ENCODE data around the gene NGEF.

DNA sequence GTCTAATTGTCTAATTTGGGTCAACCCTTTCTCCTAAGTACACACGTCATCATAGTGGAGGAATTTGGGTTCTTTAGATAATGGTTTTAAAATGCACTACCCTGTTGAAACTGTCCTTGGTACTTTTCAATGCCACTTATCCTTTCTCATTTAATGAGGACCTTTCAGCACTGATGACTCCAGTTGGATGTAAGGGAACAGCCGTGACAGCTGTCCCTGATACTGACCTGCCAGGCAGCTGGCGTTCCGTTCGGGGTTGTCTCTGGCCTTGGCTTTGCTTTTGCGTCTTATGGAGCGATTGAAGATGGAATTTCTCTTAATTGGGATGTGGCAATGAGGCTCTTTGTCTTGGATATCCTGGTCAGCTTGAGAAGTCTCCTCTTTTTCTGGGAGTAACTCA lies 38.7 kb downstream of the NGEF start:
- TF ChIP-seq, protein P1, sequence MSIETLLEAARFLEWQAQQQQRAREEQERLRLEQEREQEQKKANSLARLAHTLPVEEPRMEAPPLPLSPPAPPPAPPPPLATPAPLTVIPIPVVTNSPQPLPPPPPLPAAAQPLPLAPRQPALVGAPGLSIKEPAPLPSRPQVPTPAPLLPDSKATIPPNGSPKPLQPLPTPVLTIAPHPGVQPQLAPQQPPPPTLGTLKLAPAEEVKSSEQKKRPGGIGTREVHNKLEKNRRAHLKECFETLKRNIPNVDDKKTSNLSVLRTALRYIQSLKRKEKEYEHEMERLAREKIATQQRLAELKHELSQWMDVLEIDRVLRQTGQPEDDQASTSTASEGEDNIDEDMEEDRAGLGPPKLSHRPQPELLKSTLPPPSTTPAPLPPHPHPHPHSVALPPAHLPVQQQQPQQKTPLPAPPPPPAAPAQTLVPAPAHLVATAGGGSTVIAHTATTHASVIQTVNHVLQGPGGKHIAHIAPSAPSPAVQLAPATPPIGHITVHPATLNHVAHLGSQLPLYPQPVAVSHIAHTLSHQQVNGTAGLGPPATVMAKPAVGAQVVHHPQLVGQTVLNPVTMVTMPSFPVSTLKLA (conservative IDR thresholded peaks at IDR 0.05): no peak
- TF ChIP-seq CXXC5 (CRISPR knock-in tag; IDR thresholded peaks at IDR 0.05) (no peak), ZNF436 (CRISPR knock-in tag; IDR thresholded peaks at IDR 0.05) (no peak), EP300 (IDR thresholded peaks at IDR 0.05; ENCODE audit: low read length) (no peak), TFAM (CRISPR knock-in tag; conservative IDR thresholded peaks at IDR 0.05) (no peak), SIRT6 (IDR thresholded peaks at IDR 0.05; ENCODE audit: low read depth, low read length) (no peak), SREBF2 (CRISPR knock-in tag; IDR thresholded peaks at IDR 0.05) (no peak), SETDB1 (IDR thresholded peaks at IDR 0.05; ENCODE audit: low read length) (no peak), ZNF121 (CRISPR knock-in tag; conservative IDR thresholded peaks at IDR 0.05) (no peak), RFX7 (CRISPR knock-in tag; IDR thresholded peaks at IDR 0.05) (no peak)
- TF ChIP-seq, protein P2, sequence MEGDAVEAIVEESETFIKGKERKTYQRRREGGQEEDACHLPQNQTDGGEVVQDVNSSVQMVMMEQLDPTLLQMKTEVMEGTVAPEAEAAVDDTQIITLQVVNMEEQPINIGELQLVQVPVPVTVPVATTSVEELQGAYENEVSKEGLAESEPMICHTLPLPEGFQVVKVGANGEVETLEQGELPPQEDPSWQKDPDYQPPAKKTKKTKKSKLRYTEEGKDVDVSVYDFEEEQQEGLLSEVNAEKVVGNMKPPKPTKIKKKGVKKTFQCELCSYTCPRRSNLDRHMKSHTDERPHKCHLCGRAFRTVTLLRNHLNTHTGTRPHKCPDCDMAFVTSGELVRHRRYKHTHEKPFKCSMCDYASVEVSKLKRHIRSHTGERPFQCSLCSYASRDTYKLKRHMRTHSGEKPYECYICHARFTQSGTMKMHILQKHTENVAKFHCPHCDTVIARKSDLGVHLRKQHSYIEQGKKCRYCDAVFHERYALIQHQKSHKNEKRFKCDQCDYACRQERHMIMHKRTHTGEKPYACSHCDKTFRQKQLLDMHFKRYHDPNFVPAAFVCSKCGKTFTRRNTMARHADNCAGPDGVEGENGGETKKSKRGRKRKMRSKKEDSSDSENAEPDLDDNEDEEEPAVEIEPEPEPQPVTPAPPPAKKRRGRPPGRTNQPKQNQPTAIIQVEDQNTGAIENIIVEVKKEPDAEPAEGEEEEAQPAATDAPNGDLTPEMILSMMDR (IDR thresholded peaks at IDR 0.05 in 2 of 3, conservative IDR thresholded peaks at IDR 0.05 in 1 of 3; ENCODE audit: insufficient read depth in 2 of 3, low read depth in 1 of 3, low read length in 3 of 3): no peak
- TF ChIP-seq, protein P3, sequence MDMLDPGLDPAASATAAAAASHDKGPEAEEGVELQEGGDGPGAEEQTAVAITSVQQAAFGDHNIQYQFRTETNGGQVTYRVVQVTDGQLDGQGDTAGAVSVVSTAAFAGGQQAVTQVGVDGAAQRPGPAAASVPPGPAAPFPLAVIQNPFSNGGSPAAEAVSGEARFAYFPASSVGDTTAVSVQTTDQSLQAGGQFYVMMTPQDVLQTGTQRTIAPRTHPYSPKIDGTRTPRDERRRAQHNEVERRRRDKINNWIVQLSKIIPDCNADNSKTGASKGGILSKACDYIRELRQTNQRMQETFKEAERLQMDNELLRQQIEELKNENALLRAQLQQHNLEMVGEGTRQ (CRISPR knock-in tag; IDR thresholded peaks at IDR 0.05): no peak

Measured in K562 (cell line).